Muscle layer of duodenum (tissue), 2 donors: ENCODE data around the gene SAMD10.
A peak's percentile ranks its signal among the peaks of the same experiment; 100 is the strongest.

Experiments used
- H3K27ac ChIP-seq: one replicate; pipeline ENCODE4 v1.7.0; 2013; ENCODE audit warnings: mild to moderate bottlenecking, low read length
- H3K27me3 ChIP-seq: one replicate; pipeline ENCODE4 v1.7.0; 2013; ENCODE audit warnings: low read depth, mild to moderate bottlenecking, control low read depth, low read length
- H3K36me3 ChIP-seq, 2 donors: one replicate each; pipeline ENCODE4 v1.7.0; 2013; ENCODE audit warnings: low read length in 2 of 2, control low read depth in 1 of 2, mild to moderate bottlenecking in 1 of 2; ENCODE audit not compliant: insufficient read depth in 2 of 2, control insufficient read depth in 1 of 2
- H3K4me1 ChIP-seq, 2 donors: one replicate each; pipeline ENCODE4 v1.7.0; 2013; ENCODE audit warnings: low read length in 2 of 2, mild to moderate bottlenecking in 2 of 2, control low read depth in 1 of 2, moderate library complexity in 1 of 2; ENCODE audit not compliant: insufficient read depth in 2 of 2, control insufficient read depth in 1 of 2
- H3K4me3 ChIP-seq, 2 donors: one replicate each; pipeline ENCODE4 v1.7.0; 2013; ENCODE audit warnings: low read length in 2 of 2, low read depth in 1 of 2, mild to moderate bottlenecking in 1 of 2
- H3K9me3 ChIP-seq, 2 donors: one replicate each; pipeline ENCODE4 v1.7.0; 2013; ENCODE audit warnings: low read length in 2 of 2, control low read depth in 1 of 2, mild to moderate bottlenecking in 1 of 2; ENCODE audit not compliant: control insufficient read depth in 1 of 2
- donor health status: healthy.

SAMD10 gene

GRCh38 chr20:63979557-63980316 is at the start of gene SAMD10:
Gene SAMD10, minus strand, starts transcription at chr20:63979642. Its CDS starts 175 bp downstream, at chr20:63979467.
- H3K27me3 ChIP-seq: no peaks in the 10 kb centered on the region
- H3K27ac ChIP-seq: no peak within 1 kb of the TSS
- peak within 1 kb of the TSS; percentile 78 to 96 for H3K4me3 ChIP-seq
- peaks cover 12 to 19% of the 10 kb centered on the region in 2 donors for H3K36me3 ChIP-seq
- peaks cover 4 to 30% of the 10 kb centered on the region in 2 donors for H3K4me1 ChIP-seq
- H3K9me3 ChIP-seq: no peaks in the 10 kb centered on the region

- Histone ChIP-seq H3K27ac (no peak overlapping the region), H3K4me1 (peaks cover 0 to 25% of the 10 kb centered on the region in 2 donors), H3K36me3 (peaks cover 36 to 93% of the 10 kb centered on the region in 2 donors), H3K4me3 (no peak overlapping the region), H3K27me3 (no peaks in the 10 kb centered on the region), H3K9me3 (no peaks in the 10 kb centered on the region)
These were observed 48.7 kb upstream of the SAMD10 start for GRCh38 chr20:64027981-64028685.

DNA sequence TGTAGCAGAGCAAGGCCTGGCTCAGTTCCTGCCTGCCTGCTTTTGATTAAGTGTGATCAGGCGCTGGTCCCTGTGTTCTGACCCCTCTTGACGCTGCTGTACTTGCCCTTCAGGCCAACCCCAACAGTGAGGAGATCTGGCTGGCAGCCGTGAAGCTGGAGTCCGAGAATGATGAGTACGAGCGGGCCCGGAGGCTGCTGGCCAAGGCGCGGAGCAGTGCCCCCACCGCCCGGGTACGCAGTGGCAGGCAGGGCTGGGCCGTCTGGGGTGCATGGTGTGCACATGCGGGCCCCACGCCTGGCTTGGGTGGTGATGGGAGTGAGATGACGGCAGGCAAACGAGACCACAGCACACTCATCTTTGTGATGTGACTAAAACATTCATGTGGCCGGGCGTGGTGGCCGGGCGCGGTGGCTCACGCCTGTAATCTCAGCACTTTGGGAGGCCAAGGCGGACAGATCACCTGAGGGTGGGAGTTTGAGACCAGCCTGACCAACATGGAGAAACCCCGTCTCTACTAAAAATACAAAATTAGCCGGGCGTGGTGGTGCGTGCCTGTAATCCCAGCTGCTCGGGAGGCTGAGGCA is 46.5 kb upstream of the SAMD10 start:
- peaks cover 43 to 96% of the 10 kb centered on the region in 2 donors for H3K36me3 ChIP-seq
- no peaks in the 10 kb centered on the region for H3K27me3 ChIP-seq
- H3K4me1 ChIP-seq: peaks cover 0 to 25% of the 10 kb centered on the region in 2 donors
- H3K4me3 ChIP-seq: no peak overlapping the region
- H3K27ac ChIP-seq: no peak overlapping the region
- no peaks in the 10 kb centered on the region for H3K9me3 ChIP-seq

- Histone ChIP-seq H3K27ac (no peak overlapping the region), H3K27me3 (no peaks in the 10 kb centered on the region), H3K4me1 (peaks cover 0 to 25% of the 10 kb centered on the region in 2 donors), H3K36me3 (peaks cover 39 to 91% of the 10 kb centered on the region in 2 donors), H3K9me3 (no peaks in the 10 kb centered on the region), H3K4me3 (no peak overlapping the region)
These were observed 45.8 kb upstream of the SAMD10 start for GRCh38 chr20:64025101-64025825.

DNA sequence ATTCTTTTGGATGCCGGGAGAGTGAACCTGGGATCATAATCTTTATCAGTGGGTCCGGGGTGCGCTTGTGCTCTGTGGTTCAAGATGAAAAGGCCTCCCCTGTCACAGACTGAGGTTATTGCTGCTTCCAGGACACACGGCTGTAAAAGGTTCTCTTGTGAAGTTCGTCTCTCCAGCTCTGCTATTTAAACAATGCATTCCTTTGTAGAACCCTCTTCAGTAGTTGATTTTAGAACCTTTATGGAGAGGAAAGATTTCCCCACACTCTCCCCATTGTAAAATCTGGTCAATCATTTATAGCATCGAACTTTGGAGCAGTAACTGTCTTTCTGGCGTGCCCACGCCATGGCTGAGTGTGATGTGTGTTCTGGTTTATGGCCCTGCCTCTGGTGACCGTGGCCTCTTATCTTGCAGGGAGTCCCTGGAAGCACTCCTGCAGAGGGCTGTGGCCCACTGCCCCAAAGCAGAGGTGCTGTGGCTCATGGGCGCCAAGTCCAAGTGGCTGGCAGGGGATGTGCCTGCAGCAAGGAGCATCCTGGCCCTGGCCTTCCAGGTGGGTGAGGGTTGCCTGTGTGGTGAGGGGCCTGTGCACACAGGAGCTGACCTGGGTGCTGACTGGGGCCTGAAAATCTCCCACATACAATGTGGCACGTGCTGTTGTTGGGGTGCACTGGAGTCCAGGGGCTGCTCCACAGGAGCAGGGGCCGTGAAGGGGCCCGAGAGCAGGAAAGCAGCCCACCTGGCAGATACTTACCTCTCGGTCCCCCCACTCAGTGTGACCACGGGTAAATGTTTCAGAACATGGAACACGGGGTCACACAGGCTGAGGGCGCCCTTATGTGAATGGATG is 44.9 kb upstream of the SAMD10 start:
- Histone ChIP-seq H3K9me3 (no peaks in the 10 kb centered on the region), H3K27ac (no peak overlapping the region), H3K27me3 (no peaks in the 10 kb centered on the region), H3K4me3 (no peak overlapping the region), H3K36me3 (peaks cover 45 to 89% of the 10 kb centered on the region in 2 donors), H3K4me1 (peaks cover 0 to 25% of the 10 kb centered on the region in 2 donors)

- H3K4me3 ChIP-seq: no peak overlapping the region
- H3K27ac ChIP-seq: no peak overlapping the region
- no peaks in the 10 kb centered on the region for H3K27me3 ChIP-seq
- no peaks in the 10 kb centered on the region for H3K9me3 ChIP-seq
- H3K36me3 ChIP-seq: peaks cover 51 to 90% of the 10 kb centered on the region in 2 donors
- peaks cover 0 to 25% of the 10 kb centered on the region in 2 donors for H3K4me1 ChIP-seq
These were observed 44.1 kb upstream of the SAMD10 start for GRCh38 chr20:64023361-64024140.

GRCh38 chr20:64022671-64023360 is 43.4 kb upstream of the SAMD10 start:
- Histone ChIP-seq H3K27me3 (no peaks in the 10 kb centered on the region), H3K4me3 (no peak overlapping the region), H3K9me3 (no peaks in the 10 kb centered on the region), H3K36me3 (peaks cover 56 to 89% of the 10 kb centered on the region in 2 donors), H3K27ac (no peak overlapping the region), H3K4me1 (peaks cover 0 to 19% of the 10 kb centered on the region in 2 donors)

DNA sequence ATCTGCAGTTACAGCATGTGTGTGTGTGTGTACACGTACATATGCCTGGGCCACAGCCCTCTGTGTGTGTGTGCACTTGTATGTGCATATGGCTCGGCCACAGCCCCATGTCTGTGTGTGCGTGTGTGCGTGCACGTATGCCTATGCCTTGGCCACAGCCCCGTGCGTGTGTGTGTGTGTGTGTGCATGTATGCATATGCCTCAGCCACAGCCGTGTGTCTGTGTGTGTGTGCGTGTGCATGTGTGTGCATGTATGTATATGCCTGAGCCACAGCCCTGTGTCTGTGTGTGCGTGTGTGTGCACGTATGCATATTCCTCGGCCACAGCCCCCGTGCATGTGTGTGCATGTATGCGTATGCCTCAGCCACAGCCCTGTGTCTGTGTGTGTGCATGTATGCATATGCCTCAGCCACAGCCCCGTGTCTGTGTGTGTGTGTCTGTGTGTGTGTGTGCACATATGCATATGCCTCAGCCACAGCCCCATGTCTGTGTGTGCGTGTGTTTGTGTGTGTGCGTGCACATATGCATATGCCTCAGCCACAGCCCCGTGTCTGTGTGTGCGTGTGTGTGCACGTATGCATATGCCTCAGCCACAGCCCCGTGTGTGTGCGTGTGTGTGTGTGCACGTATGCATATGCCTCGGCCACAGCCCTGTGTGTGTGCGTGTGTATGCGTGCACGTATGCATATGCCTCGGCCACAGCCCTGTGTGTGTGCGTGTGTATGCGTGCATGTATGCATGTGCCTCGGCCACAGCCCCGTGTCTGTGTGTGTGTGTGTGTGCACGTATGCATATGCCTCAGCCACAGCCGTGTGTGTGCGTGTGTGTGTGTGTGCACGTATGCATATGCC is 41.9 kb upstream of the SAMD10 start:
- no peak overlapping the region for H3K4me3 ChIP-seq
- no peak overlapping the region for H3K27ac ChIP-seq
- H3K36me3 ChIP-seq: peaks cover 42 to 83% of the 10 kb centered on the region in 2 donors
- H3K9me3 ChIP-seq: no peaks in the 10 kb centered on the region
- no peaks in the 10 kb centered on the region for H3K27me3 ChIP-seq
- H3K4me1 ChIP-seq: peaks cover 0 to 13% of the 10 kb centered on the region in 2 donors

- no peaks in the 10 kb centered on the region for H3K9me3 ChIP-seq
- H3K27ac ChIP-seq: no peak overlapping the region
- H3K27me3 ChIP-seq: no peaks in the 10 kb centered on the region
- H3K4me1 ChIP-seq: no peaks in the 10 kb centered on the region
- peaks cover 47 to 70% of the 10 kb centered on the region in 2 donors for H3K36me3 ChIP-seq
- H3K4me3 ChIP-seq: no peak overlapping the region
These were observed 36.2 kb upstream of the SAMD10 start for GRCh38 chr20:64015635-64016034.
